ENCODE measurements around the gene IFNAR2. TPM values are rescaled to one million over a fixed set of nuclear protein-coding genes. Genes with fewer than 3 reads are reported as not detected.

The IFNAR2 gene
- total and polyA plus RNA-seq, 2 experiments from 2014 or later: 16.8 to 18.2 TPM

- H3K4me2 ChIP-seq: no peak overlapping the region
- no peaks in the 10 kb centered on the region for H4K20me1 ChIP-seq (replicated peaks; ENCODE audit: insufficient read depth)
- H3K9me3 Mint-ChIP-seq: no peaks in the 10 kb centered on the region
- no peaks in the 10 kb centered on the region for H3F3A ChIP-seq (replicated peaks; ENCODE audit: low read depth)
- no peak for DNase-seq (ENCODE audit: low spot score)
- no peak overlapping the region for H2AFZ ChIP-seq
- H3K4me3 Mint-ChIP-seq: no peak overlapping the region
- ATAC-seq: no peak
- H3K36me3 ChIP-seq (ENCODE audit: insufficient read depth): no peaks in the 10 kb centered on the region
- no peak overlapping the region for H3K4me3 ChIP-seq
- no peaks in the 10 kb centered on the region for H3K27me3 ChIP-seq (ENCODE audit: insufficient read depth)
- no peaks in the 10 kb centered on the region for H3K9me2 ChIP-seq (ENCODE audit: insufficient read depth)
- H3K27ac Mint-ChIP-seq: no peak overlapping the region
- no peaks in the 10 kb centered on the region for H3K79me2 ChIP-seq (replicated peaks; ENCODE audit: insufficient read depth)
- H3K4me1 ChIP-seq (ENCODE audit: insufficient read depth): no peaks in the 10 kb centered on the region
- no peak overlapping the region for H3K27ac ChIP-seq (ENCODE audit: low read depth)
- H3K27me3 Mint-ChIP-seq (ENCODE audit: insufficient read depth, low read depth, poor library complexity): no peaks in the 10 kb centered on the region
- TF ChIP-seq JUNB (IDR thresholded peaks at IDR 0.05; ENCODE audit: unreplicated experiment): no peak
- TF ChIP-seq EZH2phosphoT487 (IDR thresholded peaks at IDR 0.05; ENCODE audit: unreplicated experiment): no peak
- TF ChIP-seq ZNF114 (CRISPR knock-in tag; IDR thresholded peaks at IDR 0.05): no peak
- no peaks in the 10 kb centered on the region for H3K4me1 Mint-ChIP-seq
- H3K36me3 Mint-ChIP-seq (ENCODE audit: low read depth): no peaks in the 10 kb centered on the region
These were observed 40.5 kb upstream of the IFNAR2 start for GRCh38 chr21:33189237-33189636.

- Histone ChIP-seq H3F3A (replicated peaks; ENCODE audit: low read depth) (no peaks in the 10 kb centered on the region), H3K79me2 (replicated peaks; ENCODE audit: insufficient read depth) (no peaks in the 10 kb centered on the region), H3K27me3 (ENCODE audit: insufficient read depth) (no peaks in the 10 kb centered on the region), H2AFZ (no peak overlapping the region; the same call in 1 of the 2 replicates), H4K20me1 (replicated peaks; ENCODE audit: insufficient read depth) (no peaks in the 10 kb centered on the region), H3K36me3 (ENCODE audit: insufficient read depth) (no peaks in the 10 kb centered on the region), H3K4me1 (ENCODE audit: insufficient read depth) (no peaks in the 10 kb centered on the region), H3K4me3 (no peak overlapping the region), H3K4me2 (no peak overlapping the region), H3K27ac (ENCODE audit: low read depth) (no peak overlapping the region), H3K9me2 (ENCODE audit: insufficient read depth) (no peaks in the 10 kb centered on the region)
- H3K27ac Mint-ChIP-seq: no peak overlapping the region
- ATAC-seq (no peak), DNase-seq (ENCODE audit: low spot score) (no peak)
- H3K9me3 Mint-ChIP-seq: no peaks in the 10 kb centered on the region
- no peak overlapping the region for H3K4me3 Mint-ChIP-seq
- H3K36me3 Mint-ChIP-seq (ENCODE audit: low read depth): no peaks in the 10 kb centered on the region
- H3K4me1 Mint-ChIP-seq: no peaks in the 10 kb centered on the region
- no peaks in the 10 kb centered on the region for H3K27me3 Mint-ChIP-seq (ENCODE audit: insufficient read depth, low read depth, poor library complexity)
- TF ChIP-seq EZH2phosphoT487 (IDR thresholded peaks at IDR 0.05; ENCODE audit: unreplicated experiment) (no peak), EZH2 (IDR thresholded peaks at IDR 0.05; ENCODE audit: low read depth, unreplicated experiment) (no peak), ZNF331 (CRISPR knock-in tag; IDR thresholded peaks at IDR 0.05; ENCODE audit: low read depth) (no peak), JUNB (IDR thresholded peaks at IDR 0.05; ENCODE audit: unreplicated experiment) (no peak), ZNF462 (CRISPR knock-in tag; IDR thresholded peaks at IDR 0.05) (no peak), POLR2AphosphoS5 (IDR thresholded peaks at IDR 0.05; ENCODE audit: low read depth) (no peak), NANOG (IDR thresholded peaks at IDR 0.05; ENCODE audit: borderline replicate concordance) (no peak), ZNF114 (CRISPR knock-in tag; IDR thresholded peaks at IDR 0.05) (no peak), STAT1 (IDR thresholded peaks at IDR 0.05; ENCODE audit: unreplicated experiment) (no peak), CREB1 (CRISPR knock-in tag; IDR thresholded peaks at IDR 0.05; ENCODE audit: low read depth) (no peak), REST (IDR thresholded peaks at IDR 0.05; ENCODE audit: unreplicated experiment) (no peak), ETS1 (IDR thresholded peaks at IDR 0.05) (no peak)
These were observed 39.9 kb upstream of the IFNAR2 start for GRCh38 chr21:33189824-33190223.
